PC-9 (cell line): ENCODE measurements around the gene IFT57. TPM values are rescaled to one million over a fixed set of nuclear protein-coding genes. Genes with fewer than 3 reads are reported as not detected.
A peak's percentile ranks its signal among the peaks of the same experiment; 100 is the strongest.

Source experiments
- BruUV-seq: library from RNA; stranded (reverse); fragments of 400-500 nt; replicated peaks from 2 replicates; lab custom pipeline; 2021; lab: Mats Ljungman, UMichigan
- CTCF ChIA-PET: fragments of 300-600 bp; sonication (Branson Sonifier 250); formaldehyde crosslinking; loops from one replicate; lab custom pipeline; 2022; ENCODE audit warnings: antibody characterized with exemption; lab: Charles Lee
- POLR2A ChIA-PET: fragments of 300-600 bp; sonication (Branson Sonifier 250); formaldehyde crosslinking; loops from one replicate; lab custom pipeline; 2022; ENCODE audit warnings: antibody characterized with exemption; ENCODE audit not compliant: unreplicated experiment; lab: Charles Lee
- DNase-seq, 2 experiments: peaks; one replicate each; pipeline versions ENCODE4 v3.0.0 to v3.0.0-alpha.2; 2015 to 2022; ENCODE audit warnings: mixed read lengths in 1 of 2
- H2AFZ ChIP-seq: fragments of 200-600 bp; sonication (generic); 2 replicates; pipeline ENCODE4 v1.8.1; 2017; ENCODE audit warnings: antibody characterized with exemption
- H3F3A ChIP-seq: fragments of 200-600 bp; sonication (generic); 2 replicates; pipeline ENCODE4 v1.8.1; 2017; ENCODE audit warnings: antibody characterized with exemption, mild to moderate bottlenecking, low read depth; ENCODE audit not compliant: insufficient read depth
- H3K27ac ChIP-seq: fragments of 200-600 bp; sonication (generic); 2 replicates; pipeline ENCODE4 v1.6.1; 2016; ENCODE audit warnings: mixed run types
- H3K27me3 ChIP-seq: fragments of 200-600 bp; sonication (generic); 2 replicates; pipeline ENCODE4 v1.6.1; 2016; ENCODE audit warnings: low read depth, mixed run types; ENCODE audit not compliant: insufficient read depth
- H3K36me3 ChIP-seq: fragments of 200-600 bp; sonication (generic); 2 replicates; pipeline ENCODE4 v1.6.1; 2016; ENCODE audit warnings: low read depth, mixed run types
- H3K4me1 ChIP-seq: fragments of 200-600 bp; sonication (generic); replicated peaks from 2 replicates; pipeline ENCODE4 v1.6.1; 2016; ENCODE audit warnings: mixed run types; ENCODE audit not compliant: insufficient read depth
- H3K4me2 ChIP-seq: fragments of 200-600 bp; sonication (generic); 2 replicates; pipeline ENCODE4 v1.6.1; 2017; ENCODE audit warnings: mixed run types
- H3K4me3 ChIP-seq: fragments of 200-600 bp; sonication (generic); 2 replicates; pipeline ENCODE4 v1.6.1; 2016; ENCODE audit warnings: mixed run types
- H3K79me2 ChIP-seq: fragments of 200-600 bp; sonication (generic); 2 replicates; pipeline ENCODE4 v1.6.1; 2017; ENCODE audit warnings: low read depth, mixed run types
- H3K9me2 ChIP-seq: fragments of 200-600 bp; sonication (generic); 2 replicates; pipeline ENCODE4 v1.8.1; 2017; ENCODE audit warnings: mild to moderate bottlenecking; ENCODE audit not compliant: insufficient read depth
- H3K9me3 ChIP-seq: fragments of 200-600 bp; sonication (generic); 2 replicates; pipeline ENCODE4 v1.8.1; 2016; ENCODE audit warnings: low read depth; ENCODE audit not compliant: insufficient read depth
- H4K20me1 ChIP-seq: fragments of 200-600 bp; sonication (generic); 2 replicates; pipeline ENCODE4 v1.8.1; 2017; ENCODE audit not compliant: insufficient read depth
- CTCF ChIP-seq: fragments of 200-600 bp; sonication (generic); conservative IDR thresholded peaks from 2 replicates; pipeline ENCODE4 v1.6.1; 2017; ENCODE audit warnings: mixed run types, antibody characterized with exemption, mild to moderate bottlenecking, moderate library complexity
- EZH2 ChIP-seq: fragments of 200-600 bp; sonication (generic); IDR thresholded peaks from 2 replicates; pipeline ENCODE4 v1.8.0; 2017; ENCODE audit warnings: antibody characterized with exemption, low read depth
- intact Hi-C: fragments of 100-400 bp; cut with micrococcal nuclease; formaldehyde crosslinking; loops from one replicate; pipeline ENCODE4 v1.10.0; 2022; ENCODE audit not compliant: unreplicated experiment
- total RNA-seq: library from RNA; stranded (reverse); gene quantifications from 2 replicates; pipeline ENCODE4 v1.2.3, GENCODE V29; 2021

IFT57 gene
- total RNA-seq, 1 experiment from 2014 or later: 55.2 TPM

GRCh38 chr3:108222853-108223565, 785 bp upstream of the IFT57 start:
- Histone ChIP-seq H3K79me2 (peaks cover 20% of the 10 kb centered on the region), H3K9me3 (no peaks in the 10 kb centered on the region), H3K4me1 (peaks cover 27% of the 10 kb centered on the region), H3K4me2 (peak overlapping the region; percentile 76), H3F3A (no peaks in the 10 kb centered on the region), H2AFZ (peak overlapping the region; percentile 99), H3K27ac (peak overlapping the region; percentile 2), H4K20me1 (no peaks in the 10 kb centered on the region), H3K4me3 (peak overlapping the region; percentile 85), H3K27me3 (no peaks in the 10 kb centered on the region), H3K9me2 (no peaks in the 10 kb centered on the region), H3K36me3 (peaks cover 8% of the 10 kb centered on the region; the same call in 1 of the 2 replicates)
- no peak for TF ChIP-seq EZH2
- TF ChIP-seq CTCF: no peak
- intact Hi-C loops: loop anchor here (1.0 to 5.0 kb wide), 8 partner anchors 82 to 286 kb away; no protein-coding TSS in a partner anchor
- no peak for DNase-seq
- BruUV-seq: TSS peak; percentile 71
- ChIA-PET CTCF (interaction anchor here (0.5 kb wide), 1 partner anchor 223 kb away, joined by 4 read pairs; no protein-coding TSS in a partner anchor), POLR2A (interaction anchor here (0.8 kb wide), 1 partner anchor 12 kb away, joined by 6 read pairs; no protein-coding TSS in a partner anchor)

GRCh38 chr3:108221393-108221792, 831 bp downstream of the IFT57 start:
- Histone ChIP-seq H3K4me1 (peaks cover 27% of the 10 kb centered on the region), H4K20me1 (no peaks in the 10 kb centered on the region), H2AFZ (peak overlapping the region; percentile 99), H3K27ac (peak overlapping the region; percentile 28; the same call in 1 of the 2 replicates), H3K36me3 (peaks cover 12% of the 10 kb centered on the region; the same call in 1 of the 2 replicates), H3K9me3 (no peaks in the 10 kb centered on the region), H3K9me2 (no peaks in the 10 kb centered on the region), H3K4me3 (peak overlapping the region; percentile 85), H3K27me3 (no peaks in the 10 kb centered on the region), H3F3A (no peaks in the 10 kb centered on the region), H3K79me2 (peaks cover 20% of the 10 kb centered on the region), H3K4me2 (peak overlapping the region; percentile 76)
- DNase-seq: no peak
- no TSS peak for BruUV-seq
- no peak for TF ChIP-seq CTCF
- no peak for TF ChIP-seq EZH2
- ChIA-PET CTCF (interaction anchor here (0.5 kb wide), 1 partner anchor 82 kb away, joined by 4 read pairs; no protein-coding TSS in a partner anchor), POLR2A (interaction anchor here (0.6 to 0.9 kb wide), 4 partner anchors 8 to 166 kb away, joined by 3 to 6 read pairs (median 4); no protein-coding TSS in a partner anchor)
- intact Hi-C loops: loop anchor here (5.0 kb wide), 4 partner anchors 186 to 284 kb away; no protein-coding TSS in a partner anchor

GRCh38 chr3:108219336-108219735, 2.9 kb downstream of the IFT57 start:
- no peaks in the 10 kb centered on the region for H4K20me1 ChIP-seq
- no peaks in the 10 kb centered on the region for H3K27me3 ChIP-seq
- H3F3A ChIP-seq: no peaks in the 10 kb centered on the region
- no peak overlapping the region for H3K4me3 ChIP-seq
- ChIA-PET POLR2A (no interaction called here), CTCF (no interaction called here)
- intact Hi-C loops: no loop called here
- peaks cover 20% of the 10 kb centered on the region for H3K79me2 ChIP-seq
- peaks cover 27% of the 10 kb centered on the region for H3K4me1 ChIP-seq
- no peaks in the 10 kb centered on the region for H3K9me3 ChIP-seq
- H3K36me3 ChIP-seq: peaks cover 14% of the 10 kb centered on the region; the same call in 1 of the 2 replicates
- no TSS peak for BruUV-seq
- H3K4me2 ChIP-seq: no peak overlapping the region; the same call in 1 of the 2 replicates
- H3K9me2 ChIP-seq: no peaks in the 10 kb centered on the region
- no peak for TF ChIP-seq EZH2
- TF ChIP-seq CTCF: no peak
- no peak for DNase-seq
- no peak overlapping the region for H2AFZ ChIP-seq
- H3K27ac ChIP-seq: no peak overlapping the region
